ENCODE data around the gene LRRC4B. TPM values are rescaled to one million over a fixed set of nuclear protein-coding genes. Genes with fewer than 3 reads are reported as not detected.

The LRRC4B gene
- total RNA-seq, 2 donors from 2014 or later = 2.3 to 7.0 TPM

GRCh38 chr19:50546527-50547221, 21.6 kb downstream of the LRRC4B start:
- WGBS, 2 experiments (ENCODE audit: insufficient coverage in 1 of 2, insufficient read length in 1 of 2) = 87 to 90% methylated on average over 20 to 29 of the region's 29 CpGs

DNA sequence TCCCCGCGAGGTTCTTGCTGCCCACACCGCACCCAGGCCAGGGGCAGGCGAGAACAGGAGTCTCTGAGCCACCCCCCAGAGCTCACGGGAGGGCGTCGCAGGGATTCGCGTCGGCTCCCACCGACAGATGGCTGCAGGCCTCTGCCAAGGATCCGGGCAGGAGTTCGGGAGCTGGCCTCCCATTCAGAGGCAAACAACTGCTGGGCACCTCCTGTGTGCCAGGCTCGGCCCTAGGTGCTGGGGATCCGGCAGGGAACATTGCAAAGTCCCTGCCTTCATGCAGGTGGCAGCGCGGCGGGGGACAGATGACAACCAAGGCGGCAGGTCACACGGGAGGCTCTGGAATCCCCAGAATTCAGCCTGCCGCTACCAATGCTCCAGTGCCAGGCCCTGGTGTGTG, 25.3 kb downstream of the LRRC4B start:
- no peaks in the 10 kb centered on the region for H3K4me1 Mint-ChIP-seq
- WGBS, 2 experiments (ENCODE audit: insufficient coverage in 1 of 2, insufficient read length in 1 of 2) = 85 to 89% methylated on average over 19 to 21 of the region's 21 CpGs
- no peaks in the 10 kb centered on the region for H3K9me3 ChIP-seq (ENCODE audit: control insufficient read depth, low read length)
- no peak overlapping the region for H3K27ac ChIP-seq (ENCODE audit: low read depth, low read length)
- DNase-seq = peak; percentile 52
- H3K27ac Mint-ChIP-seq = no peak overlapping the region
- no peak overlapping the region for H3K4me3 ChIP-seq (ENCODE audit: low read length)
- no peaks in the 10 kb centered on the region for H3K4me1 ChIP-seq (ENCODE audit: control insufficient read depth, insufficient read depth, low read length)
- H3K36me3 ChIP-seq (ENCODE audit: control insufficient read depth, insufficient read depth, low read length) = no peaks in the 10 kb centered on the region
- no peaks in the 10 kb centered on the region for H3K9me3 Mint-ChIP-seq
- no peak overlapping the region for H3K9ac ChIP-seq (ENCODE audit: extremely low read depth, low read length, poor library complexity, severe bottlenecking)
- H3K4me3 Mint-ChIP-seq = no peak overlapping the region
- H3K36me3 Mint-ChIP-seq (ENCODE audit: low read depth) = no peaks in the 10 kb centered on the region
- TF ChIP-seq CTCF (conservative IDR thresholded peaks at IDR 0.05) = no peak
- peaks cover 2% of the 10 kb centered on the region for H3K27me3 Mint-ChIP-seq (ENCODE audit: insufficient read depth)
- no peaks in the 10 kb centered on the region for H3K27me3 ChIP-seq (ENCODE audit: control insufficient read depth, insufficient read depth, low read length, poor library complexity, severe bottlenecking)

More at GRCh38 chr19:50546527-50547221, 21.6 kb downstream of the LRRC4B start:
- Mint-ChIP-seq H3K4me1 (peaks cover 2% of the 10 kb centered on the region), H3K27ac (no peak overlapping the region), H3K9me3 (no peaks in the 10 kb centered on the region), H3K36me3 (ENCODE audit: low read depth) (no peaks in the 10 kb centered on the region), H3K27me3 (ENCODE audit: insufficient read depth) (peaks cover 25% of the 10 kb centered on the region), H3K4me3 (no peak overlapping the region)
- no peaks in the 10 kb centered on the region for H3K9me3 ChIP-seq (ENCODE audit: control insufficient read depth, low read length)
- no peaks in the 10 kb centered on the region for H3K27me3 ChIP-seq (ENCODE audit: control insufficient read depth, insufficient read depth, low read length, poor library complexity, severe bottlenecking)
- no peak overlapping the region for H3K4me3 ChIP-seq (ENCODE audit: low read length)
- H3K4me1 ChIP-seq (ENCODE audit: control insufficient read depth, insufficient read depth, low read length) = no peaks in the 10 kb centered on the region
- peak; percentile 38 for DNase-seq
- TF ChIP-seq CTCF (conservative IDR thresholded peaks at IDR 0.05) = no peak
- H3K36me3 ChIP-seq (ENCODE audit: control insufficient read depth, insufficient read depth, low read length) = no peaks in the 10 kb centered on the region
- H3K27ac ChIP-seq (ENCODE audit: low read depth, low read length) = no peak overlapping the region
- no peak overlapping the region for H3K9ac ChIP-seq (ENCODE audit: extremely low read depth, low read length, poor library complexity, severe bottlenecking)

DNA sequence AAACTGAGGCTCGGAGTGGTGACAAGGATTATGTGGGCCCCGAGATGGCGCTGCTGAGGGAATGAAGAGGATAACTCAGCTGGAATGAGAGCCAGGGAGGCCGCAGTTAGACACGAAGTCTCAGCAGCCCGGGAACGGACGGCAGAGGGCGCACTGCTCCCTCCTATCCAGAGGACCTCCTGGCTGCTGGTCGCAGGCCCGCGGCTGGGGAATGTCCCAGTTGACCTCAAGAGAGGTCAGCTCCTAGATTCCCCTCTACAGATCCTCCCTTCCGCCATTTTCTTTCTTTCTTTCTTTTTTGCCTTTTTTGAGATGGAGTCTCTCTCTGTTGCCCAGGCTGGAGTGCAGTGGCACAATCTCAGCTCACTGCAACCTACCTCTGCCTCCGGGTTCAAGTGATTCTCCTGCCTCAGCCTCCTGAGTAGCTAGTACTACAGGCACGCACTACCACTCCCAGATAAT, 30.4 kb downstream of the LRRC4B start:
- Mint-ChIP-seq H3K27me3 (ENCODE audit: insufficient read depth) (peaks cover 9% of the 10 kb centered on the region), H3K4me3 (no peak overlapping the region), H3K27ac (no peak overlapping the region), H3K9me3 (peaks cover 10% of the 10 kb centered on the region), H3K4me1 (no peaks in the 10 kb centered on the region), H3K36me3 (ENCODE audit: low read depth) (no peaks in the 10 kb centered on the region)
- H3K27me3 ChIP-seq (ENCODE audit: control insufficient read depth, insufficient read depth, low read length, poor library complexity, severe bottlenecking) = no peaks in the 10 kb centered on the region
- DNase-seq = peak; percentile 99
- no peak overlapping the region for H3K4me3 ChIP-seq (ENCODE audit: low read length)
- H3K9ac ChIP-seq (ENCODE audit: extremely low read depth, low read length, poor library complexity, severe bottlenecking) = no peak overlapping the region
- no peak overlapping the region for H3K27ac ChIP-seq (ENCODE audit: low read depth, low read length)
- H3K36me3 ChIP-seq (ENCODE audit: control insufficient read depth, insufficient read depth, low read length) = no peaks in the 10 kb centered on the region
- peak; percentile 98 for TF ChIP-seq CTCF (conservative IDR thresholded peaks at IDR 0.05)
- no peaks in the 10 kb centered on the region for H3K4me1 ChIP-seq (ENCODE audit: control insufficient read depth, insufficient read depth, low read length)
- H3K9me3 ChIP-seq (ENCODE audit: control insufficient read depth, low read length) = peaks cover 13% of the 10 kb centered on the region
- 34 to 50% methylated on average over 14 to 15 of the region's 15 CpGs for WGBS, 2 experiments (ENCODE audit: insufficient coverage in 1 of 2, insufficient read length in 1 of 2)

All from endodermal cell (in vitro differentiated cells).